Uterus (tissue), 2 donors: Measurements from ENCODE around the gene SERPINF2.

Experiments
- CTCF ChIP-seq, 4 experiments: fragments of 200-600 bp in 2 of 4; fragments of 450-650 bp in 2 of 4; sonication (generic) in 2 of 4; IDR thresholded peaks; one replicate each; pipeline ENCODE4 v1.5.1; 2016 to 2019; ENCODE audit warnings: antibody characterized with exemption in 4 of 4, mild to moderate bottlenecking in 2 of 4, moderate library complexity in 1 of 4
- POLR2A ChIP-seq, 2 donors: fragments of 450-650 bp; IDR thresholded peaks; one replicate each; pipeline ENCODE4 v1.6.1; 2016; ENCODE audit warnings: antibody characterized with exemption in 2 of 2, mild to moderate bottlenecking in 1 of 2, moderate library complexity in 1 of 2

- TF ChIP-seq POLR2A (IDR thresholded peaks at IDR 0.05), result no peak
- TF ChIP-seq CTCF (IDR thresholded peaks at IDR 0.05), result no peak
Measured at GRCh38 chr17:1746975-1747543, 4.4 kb downstream of the SERPINF2 start.
